ENCODE results near the gene PLEKHA4. TPM values are rescaled to one million over a fixed set of nuclear protein-coding genes. Genes with fewer than 3 reads are reported as not detected.
"Not testable (repeated sequence)": the region's sequence is repeated elsewhere in the genome, so short reads cannot be mapped to it uniquely, and the experiment has no call there.

The PLEKHA4 gene
- total RNA-seq, 1 donor: 21.4 TPM

GRCh38 chr19:48883726-48884125, 15.3 kb upstream of the PLEKHA4 start:
- Histone ChIP-seq H3K4me1 (ENCODE audit: insufficient read depth, low read length) (peaks cover under 1% of the 10 kb centered on the region), H4K20me1 (ENCODE audit: insufficient read depth, low read length) (peaks cover under 1% of the 10 kb centered on the region), H3K4me2 (ENCODE audit: insufficient read depth, low read length) (no peak overlapping the region), H3K27me3 (ENCODE audit: insufficient read depth, low read length) (no peaks in the 10 kb centered on the region), H3K27ac (ENCODE audit: low read depth, low read length) (no peak overlapping the region), H3K36me3 (ENCODE audit: insufficient read depth, low read length) (peaks cover 1% of the 10 kb centered on the region), H3K79me2 (ENCODE audit: insufficient read depth, low read length) (no peaks in the 10 kb centered on the region), H3K4me3 (ENCODE audit: insufficient read depth, low read length) (no peak overlapping the region), H3K9me3 (ENCODE audit: low read depth, low read length) (no peaks in the 10 kb centered on the region), H2AFZ (ENCODE audit: low read length) (no peak overlapping the region)
- no peak for TF ChIP-seq CTCF (IDR thresholded peaks at IDR 0.05; ENCODE audit: extremely low read depth, low read depth, low read length)
- DNase-seq (ENCODE audit: insufficient read length, low spot score, missing footprints): no peak

GRCh38 chr19:48881741-48882657, 13.6 kb upstream of the PLEKHA4 start:
- Histone ChIP-seq H3K27me3 (ENCODE audit: insufficient read depth, low read length) (no peaks in the 10 kb centered on the region), H3K36me3 (ENCODE audit: insufficient read depth, low read length) (peaks cover 13% of the 10 kb centered on the region), H3K27ac (ENCODE audit: low read depth, low read length) (no peak overlapping the region), H4K20me1 (ENCODE audit: insufficient read depth, low read length) (peaks cover 13% of the 10 kb centered on the region), H3K4me1 (ENCODE audit: insufficient read depth, low read length) (peaks cover 4% of the 10 kb centered on the region), H3K4me2 (ENCODE audit: insufficient read depth, low read length) (no peak overlapping the region), H2AFZ (ENCODE audit: low read length) (no peak overlapping the region), H3K4me3 (ENCODE audit: insufficient read depth, low read length) (no peak overlapping the region), H3K79me2 (ENCODE audit: insufficient read depth, low read length) (peaks cover 3% of the 10 kb centered on the region), H3K9me3 (ENCODE audit: low read depth, low read length) (no peaks in the 10 kb centered on the region)
- TF ChIP-seq CTCF (IDR thresholded peaks at IDR 0.05; ENCODE audit: extremely low read depth, low read depth, low read length): no peak
- no peak for DNase-seq (ENCODE audit: insufficient read length, low spot score, missing footprints)

- Histone ChIP-seq H4K20me1 (ENCODE audit: insufficient read depth, low read length) (peaks cover 30% of the 10 kb centered on the region), H3K79me2 (ENCODE audit: insufficient read depth, low read length) (peaks cover 19% of the 10 kb centered on the region), H3K36me3 (ENCODE audit: insufficient read depth, low read length) (peaks cover 30% of the 10 kb centered on the region), H3K4me1 (ENCODE audit: insufficient read depth, low read length) (peaks cover 14% of the 10 kb centered on the region)
- H3K27ac ChIP-seq (ENCODE audit: low read depth, low read length); H2AFZ ChIP-seq (ENCODE audit: low read length); H3K4me3 ChIP-seq (ENCODE audit: insufficient read depth, low read length); H3K27me3 ChIP-seq (ENCODE audit: insufficient read depth, low read length); DNase-seq (ENCODE audit: insufficient read length, low spot score, missing footprints); H3K9me3 ChIP-seq (ENCODE audit: low read depth, low read length); H3K4me2 ChIP-seq (ENCODE audit: insufficient read depth, low read length): not testable (repeated sequence)
Observed at GRCh38 chr19:48879696-48880095, 11.3 kb upstream of the PLEKHA4 start.

- H3K36me3 ChIP-seq (ENCODE audit: insufficient read depth, low read length): peaks cover 36% of the 10 kb centered on the region
- TF ChIP-seq CTCF (IDR thresholded peaks at IDR 0.05; ENCODE audit: extremely low read depth, low read depth, low read length): no peak
Observed at GRCh38 chr19:48879025-48879637, 10.7 kb upstream of the PLEKHA4 start.

More at GRCh38 chr19:48879025-48879637, 10.7 kb upstream of the PLEKHA4 start:
- Histone ChIP-seq H3K4me2 (ENCODE audit: insufficient read depth, low read length) (no peak overlapping the region), H3K4me3 (ENCODE audit: insufficient read depth, low read length) (no peak overlapping the region), H3K4me1 (ENCODE audit: insufficient read depth, low read length) (peaks cover 19% of the 10 kb centered on the region), H3K27me3 (ENCODE audit: insufficient read depth, low read length) (no peaks in the 10 kb centered on the region), H3K9me3 (ENCODE audit: low read depth, low read length) (no peaks in the 10 kb centered on the region), H2AFZ (ENCODE audit: low read length) (no peak overlapping the region), H3K27ac (ENCODE audit: low read depth, low read length) (peak overlapping the region; percentile 20), H4K20me1 (ENCODE audit: insufficient read depth, low read length) (peaks cover 35% of the 10 kb centered on the region), H3K79me2 (ENCODE audit: insufficient read depth, low read length) (peaks cover 24% of the 10 kb centered on the region)
- no peak for DNase-seq (ENCODE audit: insufficient read length, low spot score, missing footprints)

Data from osteoblast (primary cell).